K562 (cell line): Measurements from ENCODE around the gene PIK3R4.

Experiments used
- BRCA1 ChIP-seq, 2 experiments: fragments of 450-650 bp in 1 of 2; sonication (generic) in 1 of 2; formaldehyde crosslinking in 1 of 2; IDR thresholded peaks; 2 replicates each; pipeline versions ENCODE4 v1.5.0 to v1.6.1; 2017 to 2020; ENCODE audit warnings: mild to moderate bottlenecking in 1 of 2, missing genetic modification reagents in 1 of 2
- CHD2 ChIP-seq: IDR thresholded peaks from 2 replicates; pipeline ENCODE4 v1.6.1; 2011; ENCODE audit warnings: low read depth, low read length
- EZH2 ChIP-seq: IDR thresholded peaks from 2 replicates; pipeline ENCODE4 v1.6.1; 2012; ENCODE audit warnings: low read depth, mild to moderate bottlenecking, inconsistent platforms, low read length, borderline replicate concordance
- FOXJ3 ChIP-seq: sonication (generic); formaldehyde crosslinking; IDR thresholded peaks from 2 replicates; pipeline ENCODE4 v1.4.0; 2020; ENCODE audit warnings: mild to moderate bottlenecking, missing genetic modification reagents
- KAT7 ChIP-seq: sonication (generic); formaldehyde crosslinking; IDR thresholded peaks from 2 replicates; pipeline ENCODE4 v1.8.0; 2022; ENCODE audit warnings: missing genetic modification reagents, mild to moderate bottlenecking, borderline replicate concordance
- MXI1 ChIP-seq: IDR thresholded peaks from 2 replicates; pipeline ENCODE4 v1.6.1; 2011; ENCODE audit warnings: low read depth, mild to moderate bottlenecking, improper control_type of control experiment, low read length
- NR4A1 ChIP-seq, 2 experiments: fragments of 250-450 bp in 1 of 2; fragments of 450-650 bp in 1 of 2; sonication (Bioruptor Pico) in 1 of 2; IDR thresholded peaks; 2 replicates each; pipeline versions ENCODE4 v1.4.0 to v1.6.1; 2016 to 2020; ENCODE audit warnings: mild to moderate bottlenecking in 2 of 2, missing compliant biosample characterization in 1 of 2, missing genetic modification characterization in 1 of 2, moderate library complexity in 1 of 2
- RBM22 ChIP-seq: fragments of 200-400 bp; formaldehyde crosslinking; IDR thresholded peaks from 2 replicates; pipeline ENCODE4 v1.6.1; 2018; ENCODE audit warnings: low read length, low read depth; ENCODE audit not compliant: poor library complexity, severe bottlenecking
- ZNF263 ChIP-seq: sonication (generic); formaldehyde crosslinking; IDR thresholded peaks from 2 replicates; pipeline ENCODE4 v1.8.0; 2022; ENCODE audit warnings: mild to moderate bottlenecking, missing genetic modification reagents, borderline replicate concordance
- ZNF445 ChIP-seq: fragments of 250-450 bp; sonication (Bioruptor Pico); IDR thresholded peaks from 2 replicates; pipeline ENCODE4 v1.4.0; 2020; ENCODE audit warnings: low read depth, mild to moderate bottlenecking, moderate library complexity
- TF ChIP-seq, protein P1 (sequence below): sonication (generic); formaldehyde crosslinking; IDR thresholded peaks from 2 replicates; pipeline ENCODE4 v1.5.0; 2020; ENCODE audit warnings: missing genetic modification reagents
- TF ChIP-seq, protein P2 (sequence below): sonication (generic); formaldehyde crosslinking; IDR thresholded peaks from 2 replicates; pipeline ENCODE4 v1.8.1; 2023; ENCODE audit warnings: mild to moderate bottlenecking, missing genetic modification reagents
- TF ChIP-seq, protein P3 (sequence below): sonication (generic); formaldehyde crosslinking; IDR thresholded peaks from 2 replicates; pipeline ENCODE4 v1.9.0; 2022; ENCODE audit warnings: mild to moderate bottlenecking, missing genetic modification reagents

DNA sequence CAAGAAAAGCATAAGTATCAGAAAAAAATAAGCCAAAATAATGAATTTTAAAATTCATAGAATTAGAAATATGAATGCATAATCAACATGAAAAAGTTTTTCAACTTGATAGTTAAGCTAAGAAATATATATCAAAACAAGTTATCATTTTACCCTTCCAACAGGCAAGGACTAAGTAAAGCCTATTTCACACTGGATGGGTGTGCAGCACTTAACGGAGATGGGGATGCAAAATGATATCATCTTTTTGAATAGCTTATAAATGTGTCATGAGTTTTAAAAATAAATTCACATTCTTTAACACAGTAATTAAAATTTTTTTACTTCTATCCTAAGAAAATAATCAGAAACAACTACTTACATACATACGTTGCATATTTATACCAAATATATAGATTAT is 20.9 kb downstream of the PIK3R4 start:
- TF ChIP-seq CHD2 = no peak
- TF ChIP-seq, protein P1, sequence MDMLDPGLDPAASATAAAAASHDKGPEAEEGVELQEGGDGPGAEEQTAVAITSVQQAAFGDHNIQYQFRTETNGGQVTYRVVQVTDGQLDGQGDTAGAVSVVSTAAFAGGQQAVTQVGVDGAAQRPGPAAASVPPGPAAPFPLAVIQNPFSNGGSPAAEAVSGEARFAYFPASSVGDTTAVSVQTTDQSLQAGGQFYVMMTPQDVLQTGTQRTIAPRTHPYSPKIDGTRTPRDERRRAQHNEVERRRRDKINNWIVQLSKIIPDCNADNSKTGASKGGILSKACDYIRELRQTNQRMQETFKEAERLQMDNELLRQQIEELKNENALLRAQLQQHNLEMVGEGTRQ (CRISPR knock-in tag) = no peak
- TF ChIP-seq KAT7 = no peak
- no peak for TF ChIP-seq FOXJ3 (CRISPR knock-in tag)
- TF ChIP-seq ZNF445 (CRISPR knock-in tag) = no peak
- TF ChIP-seq NR4A1 (CRISPR knock-in tag; IDR thresholded peaks at IDR 0.05) = no peak
- TF ChIP-seq NR4A1 (tag; IDR thresholded peaks at IDR 0.05) = no peak
- TF ChIP-seq, protein P2, sequence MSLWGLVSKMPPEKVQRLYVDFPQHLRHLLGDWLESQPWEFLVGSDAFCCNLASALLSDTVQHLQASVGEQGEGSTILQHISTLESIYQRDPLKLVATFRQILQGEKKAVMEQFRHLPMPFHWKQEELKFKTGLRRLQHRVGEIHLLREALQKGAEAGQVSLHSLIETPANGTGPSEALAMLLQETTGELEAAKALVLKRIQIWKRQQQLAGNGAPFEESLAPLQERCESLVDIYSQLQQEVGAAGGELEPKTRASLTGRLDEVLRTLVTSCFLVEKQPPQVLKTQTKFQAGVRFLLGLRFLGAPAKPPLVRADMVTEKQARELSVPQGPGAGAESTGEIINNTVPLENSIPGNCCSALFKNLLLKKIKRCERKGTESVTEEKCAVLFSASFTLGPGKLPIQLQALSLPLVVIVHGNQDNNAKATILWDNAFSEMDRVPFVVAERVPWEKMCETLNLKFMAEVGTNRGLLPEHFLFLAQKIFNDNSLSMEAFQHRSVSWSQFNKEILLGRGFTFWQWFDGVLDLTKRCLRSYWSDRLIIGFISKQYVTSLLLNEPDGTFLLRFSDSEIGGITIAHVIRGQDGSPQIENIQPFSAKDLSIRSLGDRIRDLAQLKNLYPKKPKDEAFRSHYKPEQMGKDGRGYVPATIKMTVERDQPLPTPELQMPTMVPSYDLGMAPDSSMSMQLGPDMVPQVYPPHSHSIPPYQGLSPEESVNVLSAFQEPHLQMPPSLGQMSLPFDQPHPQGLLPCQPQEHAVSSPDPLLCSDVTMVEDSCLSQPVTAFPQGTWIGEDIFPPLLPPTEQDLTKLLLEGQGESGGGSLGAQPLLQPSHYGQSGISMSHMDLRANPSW = no peak
- TF ChIP-seq EZH2 = no peak
- TF ChIP-seq, protein P3, sequence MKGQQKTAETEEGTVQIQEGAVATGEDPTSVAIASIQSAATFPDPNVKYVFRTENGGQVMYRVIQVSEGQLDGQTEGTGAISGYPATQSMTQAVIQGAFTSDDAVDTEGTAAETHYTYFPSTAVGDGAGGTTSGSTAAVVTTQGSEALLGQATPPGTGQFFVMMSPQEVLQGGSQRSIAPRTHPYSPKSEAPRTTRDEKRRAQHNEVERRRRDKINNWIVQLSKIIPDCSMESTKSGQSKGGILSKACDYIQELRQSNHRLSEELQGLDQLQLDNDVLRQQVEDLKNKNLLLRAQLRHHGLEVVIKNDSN = no peak
- TF ChIP-seq MXI1 = no peak
- TF ChIP-seq ZNF263 (CRISPR knock-in tag) = no peak
- no peak for TF ChIP-seq RBM22
- TF ChIP-seq BRCA1 (IDR thresholded peaks at IDR 0.05) = no peak
- no peak for TF ChIP-seq BRCA1 (CRISPR knock-in tag; IDR thresholded peaks at IDR 0.05)
